CD1c-positive myeloid dendritic cell (primary cell): ENCODE data around the gene ISL2.
"Not testable (repeated sequence)": the region's sequence is repeated elsewhere in the genome, so short reads cannot be mapped to it uniquely, and the experiment has no call there.

ENCODE experiments used
- DNase-seq: peaks from one replicate; pipeline ENCODE4 v3.0.0-alpha.2; 2016; ENCODE audit errors: extremely low spot score

Gene ISL2

GRCh38 chr15:76336254-76337058 is at the start of gene ISL2:
TSS of gene ISL2 (plus strand) at chr15:76336773. CDS start at chr15:76336884, 111 bp downstream.
- peak; percentile 96 for DNase-seq

- DNase-seq, result no peak
These were observed 47.0 kb upstream of the ISL2 start for GRCh38 chr15:76289582-76289981.

GRCh38 chr15:76293361-76293760 is 43.2 kb upstream of the ISL2 start:
- DNase-seq, result peak; percentile 65

GRCh38 chr15:76294463-76294862 is 42.1 kb upstream of the ISL2 start:
- DNase-seq, result not testable (repeated sequence)

GRCh38 chr15:76296849-76297248 is 39.7 kb upstream of the ISL2 start:
- no peak for DNase-seq

GRCh38 chr15:76297951-76298350 is 38.6 kb upstream of the ISL2 start:
- not testable (repeated sequence) for DNase-seq

GRCh38 chr15:76298986-76299385 is 37.6 kb upstream of the ISL2 start:
- DNase-seq, result no peak

- DNase-seq, result peak; percentile 4
These were observed 36.8 kb upstream of the ISL2 start for GRCh38 chr15:76299786-76300185.

GRCh38 chr15:76303909-76304308 is 32.7 kb upstream of the ISL2 start:
- DNase-seq, result no peak

GRCh38 chr15:76309601-76310330 is 26.8 kb upstream of the ISL2 start:
- no peak for DNase-seq

- peak; percentile 59 for DNase-seq
These were observed 26.0 kb upstream of the ISL2 start for GRCh38 chr15:76310475-76311099.

- DNase-seq, result peak; percentile 96
These were observed 25.2 kb upstream of the ISL2 start, which contains the start of gene ETFA for GRCh38 chr15:76311100-76311953. TSS of gene ETFA (minus strand) at chr15:76311469. CDS start at chr15:76311388, 81 bp downstream.

GRCh38 chr15:76312540-76313174 is 23.9 kb upstream of the ISL2 start:
- DNase-seq, result no peak

- DNase-seq, result not testable (repeated sequence)
These were observed 23.4 kb upstream of the ISL2 start for GRCh38 chr15:76313175-76313567.

- DNase-seq, result no peak
These were observed 22.8 kb upstream of the ISL2 start for GRCh38 chr15:76313731-76314130.

GRCh38 chr15:76320012-76320411 is 16.6 kb upstream of the ISL2 start:
- DNase-seq, result no peak

GRCh38 chr15:76321171-76321570 is 15.4 kb upstream of the ISL2 start:
- DNase-seq, result no peak

GRCh38 chr15:76321602-76322001 is 15.0 kb upstream of the ISL2 start:
- DNase-seq, result no peak

GRCh38 chr15:76324066-76324465 is 12.5 kb upstream of the ISL2 start:
- no peak for DNase-seq

GRCh38 chr15:76325704-76326103 is 10.9 kb upstream of the ISL2 start:
- no peak for DNase-seq
